GM18499 (cell line): Measurements from ENCODE around the gene CEP152.

ENCODE experiments used
- ATAC-seq: cut with Tn5 transposase; IDR thresholded peaks from one replicate; pipeline ENCODE4 v1.9.1; 2021; ENCODE audit warnings: moderate number of reproducible peaks; ENCODE audit not compliant: insufficient read depth, unreplicated experiment

CEP152 gene

GRCh38 chr15:48778331-48778730 is 32.5 kb downstream of the CEP152 start:
- ATAC-seq = no peak

GRCh38 chr15:48777645-48778330 is 33.1 kb downstream of the CEP152 start:
- ATAC-seq = no peak

- no peak for ATAC-seq
These were observed 35.3 kb downstream of the CEP152 start for GRCh38 chr15:48775546-48775945.

GRCh38 chr15:48774484-48774883 is 36.4 kb downstream of the CEP152 start:
- no peak for ATAC-seq

- ATAC-seq = no peak
These were observed 44.7 kb downstream of the CEP152 start for GRCh38 chr15:48766196-48766595.

GRCh38 chr15:48765022-48765421 is 45.8 kb downstream of the CEP152 start:
- ATAC-seq = no peak

GRCh38 chr15:48761393-48762158 is 49.3 kb downstream of the CEP152 start:
- ATAC-seq = no peak

GRCh38 chr15:48759921-48760320 is 50.9 kb downstream of the CEP152 start:
- ATAC-seq = no peak

- no peak for ATAC-seq
These were observed 53.2 kb downstream of the CEP152 start for GRCh38 chr15:48757661-48758060.

- no peak for ATAC-seq
These were observed 56.9 kb downstream of the CEP152 start for GRCh38 chr15:48754011-48754410.

- ATAC-seq = no peak
These were observed 59.3 kb downstream of the CEP152 start for GRCh38 chr15:48751595-48751994.

- no peak for ATAC-seq
These were observed 62.3 kb downstream of the CEP152 start for GRCh38 chr15:48748535-48748934.

- ATAC-seq = no peak
These were observed 77.3 kb downstream of the CEP152 start for GRCh38 chr15:48733615-48734014.

GRCh38 chr15:48730506-48730905 is 80.4 kb downstream of the CEP152 start:
- no peak for ATAC-seq

- no peak for ATAC-seq
These were observed 86.9 kb downstream of the CEP152 start for GRCh38 chr15:48723969-48724368.

- no peak for ATAC-seq
These were observed 87.9 kb downstream of the CEP152 start for GRCh38 chr15:48722764-48723661.

GRCh38 chr15:48721061-48721810 is 89.6 kb downstream of the CEP152 start:
- ATAC-seq = no peak

- no peak for ATAC-seq
These were observed 90.2 kb downstream of the CEP152 start for GRCh38 chr15:48720646-48721045.

GRCh38 chr15:48719668-48720067 is 91.2 kb downstream of the CEP152 start:
- ATAC-seq = no peak

- no peak for ATAC-seq
These were observed 92.2 kb downstream of the CEP152 start for GRCh38 chr15:48718646-48719045.
